Femur (tissue), 1 donor: ENCODE measurements around the gene EPHB6.

Source experiments
- DNase-seq: peaks from one replicate; pipeline ENCODE4 v3.0.0-alpha.2; 2017

EPHB6 gene

GRCh38 chr7:142881586-142882337 is 26.9 kb downstream of the EPHB6 start:
- DNase-seq = no peak

- peak; percentile 39 for DNase-seq
Measured at GRCh38 chr7:142882338-142882678, 27.4 kb downstream of the EPHB6 start.

GRCh38 chr7:142883145-142883544 is 28.3 kb downstream of the EPHB6 start:
- DNase-seq = no peak

- no peak for DNase-seq
Measured at GRCh38 chr7:142883571-142884285, 28.9 kb downstream of the EPHB6 start.

GRCh38 chr7:142884286-142884640 is 29.4 kb downstream of the EPHB6 start:
- DNase-seq = no peak

- peak; percentile 3 for DNase-seq
Measured at GRCh38 chr7:142885311-142886230, 30.7 kb downstream of the EPHB6 start, which contains the start of gene TRPV6. Gene TRPV6, minus strand, starts transcription at chr7:142885745.

GRCh38 chr7:142886866-142887265 is 32.0 kb downstream of the EPHB6 start:
- peak; percentile 6 for DNase-seq

- peak; percentile 2 for DNase-seq
Measured at GRCh38 chr7:142887282-142888015, 32.6 kb downstream of the EPHB6 start.

- no peak for DNase-seq
Measured at GRCh38 chr7:142889816-142890215, 34.9 kb downstream of the EPHB6 start.

- DNase-seq = no peak
Measured at GRCh38 chr7:142890874-142891485, 36.1 kb downstream of the EPHB6 start.

- DNase-seq = no peak
Measured at GRCh38 chr7:142891490-142892082, 36.7 kb downstream of the EPHB6 start.

GRCh38 chr7:142892951-142893350 is 38.1 kb downstream of the EPHB6 start:
- DNase-seq = no peak

GRCh38 chr7:142894112-142894984 is 39.5 kb downstream of the EPHB6 start:
- no peak for DNase-seq

GRCh38 chr7:142894985-142895593 is 40.2 kb downstream of the EPHB6 start:
- DNase-seq = no peak

GRCh38 chr7:142896151-142896550 is 41.3 kb downstream of the EPHB6 start:
- DNase-seq = no peak

- no peak for DNase-seq
Measured at GRCh38 chr7:142896741-142897379, 42.0 kb downstream of the EPHB6 start.

- no peak for DNase-seq
Measured at GRCh38 chr7:142897691-142898090, 42.8 kb downstream of the EPHB6 start.

GRCh38 chr7:142898377-142899170 is 43.7 kb downstream of the EPHB6 start:
- no peak for DNase-seq

- no peak for DNase-seq
Measured at GRCh38 chr7:142899661-142900060, 44.8 kb downstream of the EPHB6 start.
